ENCODE measurements around the gene PRKG1.

The PRKG1 gene

DNA sequence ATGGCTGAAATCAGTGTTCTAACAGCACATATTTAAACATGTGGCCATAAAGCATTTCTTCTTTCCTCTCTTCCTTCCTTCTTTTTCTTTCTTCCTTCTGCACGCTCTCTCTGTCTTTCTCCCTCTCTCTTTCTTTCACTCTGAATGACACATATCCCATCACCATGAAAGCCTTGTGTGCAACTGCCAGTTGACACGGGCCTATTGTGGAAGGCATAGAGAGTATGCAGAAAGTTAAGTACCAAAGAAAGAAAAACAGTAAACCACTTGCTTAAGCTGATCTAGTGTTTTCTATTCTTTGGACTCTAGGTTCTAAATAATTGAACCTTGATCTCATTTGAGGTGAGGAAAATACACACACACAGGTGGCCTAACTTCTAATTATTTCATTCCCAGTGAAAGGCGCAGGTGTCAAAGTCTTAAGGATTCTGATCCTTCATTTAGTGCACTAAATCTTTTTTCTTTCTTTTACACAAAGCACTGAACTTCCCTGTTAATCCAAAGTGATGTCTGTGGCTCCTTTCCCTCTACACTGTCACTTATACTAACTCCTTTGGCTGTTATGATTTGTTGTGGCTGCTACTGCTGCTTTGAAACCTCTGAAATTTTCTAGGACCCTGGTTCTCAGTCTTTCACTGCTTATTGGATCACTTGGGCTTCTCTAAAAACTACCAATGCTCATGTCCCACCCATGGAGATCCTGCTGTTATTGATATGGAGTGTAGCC is 1257.5 kb downstream of the PRKG1 start:
- Histone ChIP-seq H2AFZ (ENCODE audit: low read depth, low read length) (no peak overlapping the region), H3K9me3 (ENCODE audit: insufficient read depth, low read length) (no peaks in the 10 kb centered on the region), H3K79me2 (ENCODE audit: low read length) (no peaks in the 10 kb centered on the region), H3K9ac (ENCODE audit: low read length) (no peak overlapping the region), H3K4me2 (ENCODE audit: low read length) (no peak overlapping the region), H3K4me1 (ENCODE audit: low read length) (no peaks in the 10 kb centered on the region), H3K4me3 (ENCODE audit: low read length) (no peak overlapping the region), H3K27ac (ENCODE audit: low read length) (no peak overlapping the region), H3K27me3 (ENCODE audit: low read depth, low read length) (no peaks in the 10 kb centered on the region), H3K36me3 (replicated peaks; ENCODE audit: low read depth, low read length) (no peaks in the 10 kb centered on the region), H4K20me1 (ENCODE audit: insufficient read depth, low read length) (no peaks in the 10 kb centered on the region)
- no peak for TF ChIP-seq EZH2phosphoT487 (IDR thresholded peaks at IDR 0.05; ENCODE audit: low read depth)
- TF ChIP-seq, protein P1, sequence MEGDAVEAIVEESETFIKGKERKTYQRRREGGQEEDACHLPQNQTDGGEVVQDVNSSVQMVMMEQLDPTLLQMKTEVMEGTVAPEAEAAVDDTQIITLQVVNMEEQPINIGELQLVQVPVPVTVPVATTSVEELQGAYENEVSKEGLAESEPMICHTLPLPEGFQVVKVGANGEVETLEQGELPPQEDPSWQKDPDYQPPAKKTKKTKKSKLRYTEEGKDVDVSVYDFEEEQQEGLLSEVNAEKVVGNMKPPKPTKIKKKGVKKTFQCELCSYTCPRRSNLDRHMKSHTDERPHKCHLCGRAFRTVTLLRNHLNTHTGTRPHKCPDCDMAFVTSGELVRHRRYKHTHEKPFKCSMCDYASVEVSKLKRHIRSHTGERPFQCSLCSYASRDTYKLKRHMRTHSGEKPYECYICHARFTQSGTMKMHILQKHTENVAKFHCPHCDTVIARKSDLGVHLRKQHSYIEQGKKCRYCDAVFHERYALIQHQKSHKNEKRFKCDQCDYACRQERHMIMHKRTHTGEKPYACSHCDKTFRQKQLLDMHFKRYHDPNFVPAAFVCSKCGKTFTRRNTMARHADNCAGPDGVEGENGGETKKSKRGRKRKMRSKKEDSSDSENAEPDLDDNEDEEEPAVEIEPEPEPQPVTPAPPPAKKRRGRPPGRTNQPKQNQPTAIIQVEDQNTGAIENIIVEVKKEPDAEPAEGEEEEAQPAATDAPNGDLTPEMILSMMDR (IDR thresholded peaks at IDR 0.05; ENCODE audit: low read depth, low read length), result no peak

DNA sequence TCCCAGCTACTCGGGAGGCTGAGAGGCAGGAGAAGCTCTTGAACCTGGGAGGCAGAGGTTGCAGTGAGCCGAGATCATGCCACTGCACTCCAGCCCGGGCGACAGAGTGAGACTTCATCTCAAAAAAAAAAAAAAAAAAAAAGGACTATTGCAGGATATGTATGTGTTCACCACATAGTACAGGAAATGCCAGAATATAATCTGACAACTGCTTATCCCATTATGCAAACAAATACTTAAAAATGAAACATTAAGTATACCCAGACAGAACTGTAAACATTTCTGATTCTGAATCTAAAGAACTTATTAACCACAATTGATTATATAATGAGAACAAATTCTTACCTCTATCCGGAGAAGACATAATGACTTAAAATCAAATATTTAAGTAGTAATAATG is 1258.5 kb downstream of the PRKG1 start:
- no peaks in the 10 kb centered on the region for H3K36me3 ChIP-seq (replicated peaks; ENCODE audit: low read depth, low read length)
- H4K20me1 ChIP-seq (ENCODE audit: insufficient read depth, low read length), result no peaks in the 10 kb centered on the region
- H3K4me3 ChIP-seq (ENCODE audit: low read length), result no peak overlapping the region
- no peaks in the 10 kb centered on the region for H3K4me1 ChIP-seq (ENCODE audit: low read length)
- H3K9me3 ChIP-seq (ENCODE audit: insufficient read depth, low read length), result no peaks in the 10 kb centered on the region
- no peak overlapping the region for H3K9ac ChIP-seq (ENCODE audit: low read length)
- H2AFZ ChIP-seq (ENCODE audit: low read depth, low read length), result no peak overlapping the region
- no peak overlapping the region for H3K4me2 ChIP-seq (ENCODE audit: low read length)
- no peaks in the 10 kb centered on the region for H3K79me2 ChIP-seq (ENCODE audit: low read length)
- H3K27ac ChIP-seq (ENCODE audit: low read length), result no peak overlapping the region
- H3K27me3 ChIP-seq (ENCODE audit: low read depth, low read length), result no peaks in the 10 kb centered on the region
- TF ChIP-seq EZH2phosphoT487 (IDR thresholded peaks at IDR 0.05; ENCODE audit: low read depth), result no peak
- TF ChIP-seq, protein P1 (IDR thresholded peaks at IDR 0.05; ENCODE audit: low read depth, low read length), result no peak

DNA sequence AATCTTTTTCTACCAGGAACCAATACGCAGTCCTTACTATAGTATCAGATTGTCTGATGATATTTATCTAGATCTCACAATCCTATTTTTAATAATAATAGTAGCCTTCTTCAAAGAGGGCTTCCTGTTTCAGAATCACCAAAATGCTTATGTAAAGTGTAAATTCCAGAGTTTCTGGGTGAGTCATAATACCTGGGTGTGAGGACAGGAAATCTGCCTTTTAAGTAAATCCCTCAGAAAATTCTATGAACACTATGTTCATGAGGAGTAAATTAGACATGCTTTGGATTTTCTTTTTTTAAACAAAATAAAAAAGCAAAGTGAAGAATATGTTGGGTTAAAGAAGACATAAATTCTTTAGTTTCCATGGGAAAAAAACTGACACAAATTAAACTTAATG is 1260.3 kb downstream of the PRKG1 start:
- no peak overlapping the region for H2AFZ ChIP-seq (ENCODE audit: low read depth, low read length)
- H3K4me3 ChIP-seq (ENCODE audit: low read length), result no peak overlapping the region
- TF ChIP-seq, protein P1 (IDR thresholded peaks at IDR 0.05; ENCODE audit: low read depth, low read length), result no peak
- no peak for TF ChIP-seq EZH2phosphoT487 (IDR thresholded peaks at IDR 0.05; ENCODE audit: low read depth)
- no peaks in the 10 kb centered on the region for H3K9me3 ChIP-seq (ENCODE audit: insufficient read depth, low read length)
- H3K9ac ChIP-seq (ENCODE audit: low read length), result no peak overlapping the region
- no peaks in the 10 kb centered on the region for H4K20me1 ChIP-seq (ENCODE audit: insufficient read depth, low read length)
- no peak overlapping the region for H3K4me2 ChIP-seq (ENCODE audit: low read length)
- H3K27me3 ChIP-seq (ENCODE audit: low read depth, low read length), result no peaks in the 10 kb centered on the region
- H3K4me1 ChIP-seq (ENCODE audit: low read length), result no peaks in the 10 kb centered on the region
- H3K36me3 ChIP-seq (replicated peaks; ENCODE audit: low read depth, low read length), result no peaks in the 10 kb centered on the region
- H3K27ac ChIP-seq (ENCODE audit: low read length), result no peak overlapping the region
- H3K79me2 ChIP-seq (ENCODE audit: low read length), result no peaks in the 10 kb centered on the region

DNA sequence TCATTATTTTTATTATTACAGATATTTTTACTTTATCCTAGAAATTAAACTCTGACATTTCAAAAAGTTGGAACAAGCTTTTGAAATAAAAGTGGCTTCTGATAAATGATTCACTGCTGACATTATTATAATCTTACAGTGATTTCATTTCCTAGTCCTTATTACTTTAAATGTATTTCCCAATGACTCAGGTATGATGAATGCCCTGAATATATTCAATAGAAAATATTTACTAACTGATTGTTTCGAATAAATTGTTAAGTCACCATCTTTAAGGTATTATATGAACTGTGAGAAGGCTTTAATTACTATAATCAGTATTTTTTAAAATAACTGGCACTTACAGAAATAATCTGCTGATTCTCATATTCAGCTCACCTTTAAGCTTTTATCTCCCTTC is 1261.4 kb downstream of the PRKG1 start:
- Histone ChIP-seq H3K4me1 (ENCODE audit: low read length) (no peaks in the 10 kb centered on the region), H3K9me3 (ENCODE audit: insufficient read depth, low read length) (no peaks in the 10 kb centered on the region), H3K36me3 (replicated peaks; ENCODE audit: low read depth, low read length) (no peaks in the 10 kb centered on the region), H3K4me3 (ENCODE audit: low read length) (no peak overlapping the region), H3K27me3 (ENCODE audit: low read depth, low read length) (no peaks in the 10 kb centered on the region), H3K79me2 (ENCODE audit: low read length) (no peaks in the 10 kb centered on the region), H3K9ac (ENCODE audit: low read length) (no peak overlapping the region), H3K27ac (ENCODE audit: low read length) (no peak overlapping the region), H3K4me2 (ENCODE audit: low read length) (no peak overlapping the region), H4K20me1 (ENCODE audit: insufficient read depth, low read length) (no peaks in the 10 kb centered on the region), H2AFZ (ENCODE audit: low read depth, low read length) (no peak overlapping the region)
- TF ChIP-seq, protein P1 (IDR thresholded peaks at IDR 0.05; ENCODE audit: low read depth, low read length), result no peak
- TF ChIP-seq EZH2phosphoT487 (IDR thresholded peaks at IDR 0.05; ENCODE audit: low read depth), result no peak

Measured in OCI-LY3 (cell line).